GM12892 (cell line): Measurements from ENCODE around the gene PXDC1.
"Not testable (repeated sequence)": the region's sequence is repeated elsewhere in the genome, so short reads cannot be mapped to it uniquely, and the experiment has no call there.

ENCODE experiments used
- DNase-seq: peaks from one replicate; pipeline ENCODE4 v3.0.0; 2011; ENCODE audit not compliant: insufficient read length
- FAIRE-seq: peaks from 2 replicates; lab custom pipeline; 2011; peaks lifted over from hg19 to GRCh38; lab: Jason Lieb, UNC
- POLR2A ChIP-seq: IDR thresholded peaks from 2 replicates; pipeline ENCODE4 v1.6.1; 2011; ENCODE audit warnings: low read depth, low read length, control low read depth
- POLR2AphosphoS5 ChIP-seq: IDR thresholded peaks from 2 replicates; pipeline ENCODE4 v1.6.1; 2011; ENCODE audit warnings: low read depth, low read length, control low read depth
- TAF1 ChIP-seq: IDR thresholded peaks from 2 replicates; pipeline ENCODE4 v1.6.1; 2011; ENCODE audit warnings: low read depth, mild to moderate bottlenecking, control low read depth, low read length, borderline replicate concordance

PXDC1 gene

DNA sequence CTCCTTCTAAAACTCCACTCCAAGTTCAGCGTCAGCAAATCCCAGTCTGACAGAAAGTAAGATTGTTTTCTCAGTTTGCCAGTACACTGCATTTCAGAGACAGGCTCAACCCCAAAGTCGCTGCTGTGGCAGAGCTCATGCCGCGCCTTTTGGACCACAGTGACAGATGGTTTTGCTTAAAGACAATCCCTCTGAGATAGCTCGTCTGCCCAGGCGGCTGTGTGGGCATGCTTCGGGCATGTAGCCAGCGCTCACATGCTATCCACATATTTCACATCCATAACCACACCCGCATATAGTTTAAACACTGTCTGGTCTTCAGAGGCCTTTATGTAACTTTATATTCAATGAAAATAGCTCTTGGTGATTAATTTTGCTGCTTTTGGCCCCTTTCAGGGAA lies 14.7 kb upstream of the PXDC1 start:
- no peak for TF ChIP-seq TAF1
- TF ChIP-seq POLR2A, result no peak
- no peak for TF ChIP-seq POLR2AphosphoS5
- FAIRE-seq (no peak), DNase-seq (no peak)

DNA sequence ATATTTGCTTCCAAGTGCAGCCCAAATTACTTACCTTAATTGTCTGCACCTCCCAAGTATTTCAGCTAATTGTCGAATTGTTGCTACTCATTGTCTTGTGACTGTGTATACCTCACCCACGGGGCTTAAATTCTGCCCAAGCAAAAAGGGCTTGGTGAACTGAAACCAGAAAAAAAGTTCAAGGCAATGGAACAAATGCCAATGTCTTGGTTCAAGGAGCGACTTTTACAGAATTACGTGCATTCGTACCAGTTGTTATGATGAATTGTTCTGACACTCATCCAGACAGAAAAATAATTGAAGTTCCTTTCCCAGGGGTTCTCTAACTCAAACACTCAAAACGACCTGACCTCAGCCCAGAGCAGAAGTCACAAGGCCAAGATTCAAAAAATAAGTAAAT lies 13.9 kb upstream of the PXDC1 start:
- no peak for FAIRE-seq
- TF ChIP-seq TAF1 (no peak), POLR2AphosphoS5 (no peak), POLR2A (no peak)
- DNase-seq, result no peak

DNA sequence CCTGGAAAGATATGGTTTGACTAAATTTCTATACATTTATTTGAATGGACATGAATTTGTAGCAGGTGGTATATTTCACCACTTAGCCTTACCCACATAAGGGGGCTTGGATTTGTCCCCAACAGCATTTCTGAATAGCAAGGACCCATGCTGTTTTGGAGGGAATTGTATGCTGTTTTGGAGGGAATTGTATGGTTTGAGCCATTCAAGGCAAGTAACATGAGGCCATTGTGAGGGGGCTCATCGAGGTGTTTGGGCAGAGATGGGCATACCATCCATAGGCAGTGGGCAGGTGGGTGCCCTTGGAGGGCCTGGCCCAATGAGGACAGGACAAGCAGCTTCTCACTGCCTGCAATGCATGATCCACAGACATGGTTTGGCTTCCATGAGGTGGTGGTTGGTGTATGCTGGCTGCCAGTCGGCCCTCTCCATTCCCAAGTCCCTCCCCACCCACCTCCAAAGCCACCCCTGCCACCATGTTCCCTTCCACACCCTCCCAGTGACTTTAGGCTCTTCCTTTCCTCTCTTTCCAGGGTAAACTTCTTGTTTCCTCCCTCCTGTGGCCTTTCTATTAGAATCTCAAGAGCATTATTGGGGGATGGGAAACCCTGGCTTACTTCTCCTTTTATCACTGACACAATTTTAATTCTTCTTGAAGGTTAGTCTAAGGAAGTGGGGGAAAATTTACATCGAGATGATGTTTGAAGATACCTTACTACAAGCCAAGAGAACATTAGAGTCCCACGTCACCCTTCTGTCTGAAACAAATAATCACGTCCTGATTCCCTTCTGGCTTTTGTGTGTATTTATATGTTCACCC lies 13.2 kb upstream of the PXDC1 start:
- no peak for FAIRE-seq

DNA sequence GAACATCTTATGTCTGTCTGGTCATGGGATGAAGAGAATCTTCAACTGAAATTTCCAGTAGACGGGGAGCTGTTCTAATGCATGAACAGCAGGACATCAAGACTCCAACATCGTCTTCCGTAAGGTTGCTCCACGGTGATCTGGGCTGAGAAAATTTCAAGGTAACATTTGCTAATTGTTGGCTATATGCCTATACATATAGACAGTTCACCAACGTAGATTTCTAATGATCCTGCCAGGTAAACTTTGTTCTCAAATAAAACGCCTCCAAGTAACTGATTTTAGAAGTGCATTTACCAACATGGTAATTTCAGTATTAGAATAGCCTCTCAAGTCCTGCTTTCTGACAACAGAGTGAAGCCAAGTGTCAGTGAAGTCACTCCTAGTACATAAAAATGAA lies 11.3 kb upstream of the PXDC1 start:
- no peak for DNase-seq
- no peak for FAIRE-seq
- TF ChIP-seq POLR2A, result no peak
- no peak for TF ChIP-seq POLR2AphosphoS5
- TF ChIP-seq TAF1, result no peak

More for the DNA sequence above, 13.2 kb upstream of the PXDC1 start:
- DNase-seq, result no peak
- no peak for TF ChIP-seq POLR2AphosphoS5
- no peak for TF ChIP-seq TAF1
- TF ChIP-seq POLR2A, result no peak

DNA sequence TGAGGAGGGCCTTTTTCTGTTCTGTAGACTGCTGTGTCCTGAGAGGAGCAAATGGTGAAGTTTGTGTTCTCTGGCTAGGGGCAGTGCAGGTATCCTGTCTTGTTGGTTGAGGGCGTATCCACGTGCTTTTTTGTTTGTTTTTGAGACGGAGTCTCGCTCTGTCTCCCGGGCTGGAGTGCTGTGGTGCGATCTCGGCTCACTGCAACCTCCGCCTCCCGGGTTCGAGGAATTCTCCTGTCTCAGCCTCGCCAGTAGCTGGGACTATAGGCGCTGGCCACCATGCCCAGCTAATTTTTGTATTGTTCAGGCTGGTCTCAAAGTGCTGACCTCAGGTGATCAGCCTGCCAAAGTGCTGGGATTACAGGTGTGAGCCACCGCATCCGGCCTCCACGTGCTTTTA lies 10.8 kb upstream of the PXDC1 start:
- DNase-seq (no peak), FAIRE-seq (no peak)
- no peak for TF ChIP-seq TAF1
- no peak for TF ChIP-seq POLR2AphosphoS5
- no peak for TF ChIP-seq POLR2A

DNA sequence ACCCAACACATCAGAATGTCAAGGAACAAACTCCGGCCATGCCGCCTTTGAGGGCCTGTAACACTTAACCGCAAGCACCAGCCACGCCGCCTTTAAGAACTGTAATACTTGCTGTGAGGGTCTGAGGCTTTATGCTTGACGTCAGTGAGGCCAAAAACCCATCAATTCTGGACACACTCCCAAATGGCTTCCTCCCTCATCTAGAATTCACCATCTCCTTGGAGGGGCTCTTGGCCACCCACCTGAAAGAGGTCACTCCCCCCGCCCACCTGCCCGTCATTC lies 10.4 kb upstream of the PXDC1 start:
- TF ChIP-seq POLR2AphosphoS5 (no peak), TAF1 (no peak), POLR2A (no peak)
- DNase-seq (no peak), FAIRE-seq (no peak)

DNA sequence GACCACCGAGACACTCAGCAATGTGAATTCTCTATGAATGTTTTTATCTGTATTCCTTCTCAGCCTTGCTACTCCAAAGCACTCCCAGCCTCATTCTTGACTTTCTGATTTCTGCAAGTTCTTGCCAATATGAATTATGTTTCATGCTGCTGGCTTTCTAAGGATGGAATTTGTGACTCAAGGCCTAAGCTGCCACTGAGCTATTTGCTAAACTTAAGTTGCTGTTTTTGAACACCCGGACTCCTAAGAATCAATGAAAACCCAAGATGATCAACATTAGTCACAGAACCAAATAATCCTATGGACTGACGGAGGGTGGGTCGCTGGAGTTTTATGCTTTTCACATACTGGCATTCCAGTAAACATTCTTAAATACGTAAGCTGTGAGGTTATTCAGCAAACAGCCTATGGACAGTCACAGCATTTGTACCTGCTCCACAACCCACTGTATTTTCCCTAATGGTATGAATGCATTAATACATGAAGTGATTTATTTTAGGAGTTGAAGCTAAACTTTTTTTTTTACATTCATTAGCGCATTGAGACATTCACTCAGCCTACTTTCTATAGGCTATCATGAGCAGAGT lies 8.2 kb upstream of the PXDC1 start:
- DNase-seq (no peak), FAIRE-seq (no peak)
- TF ChIP-seq POLR2AphosphoS5 (no peak), POLR2A (no peak), TAF1 (no peak)

DNA sequence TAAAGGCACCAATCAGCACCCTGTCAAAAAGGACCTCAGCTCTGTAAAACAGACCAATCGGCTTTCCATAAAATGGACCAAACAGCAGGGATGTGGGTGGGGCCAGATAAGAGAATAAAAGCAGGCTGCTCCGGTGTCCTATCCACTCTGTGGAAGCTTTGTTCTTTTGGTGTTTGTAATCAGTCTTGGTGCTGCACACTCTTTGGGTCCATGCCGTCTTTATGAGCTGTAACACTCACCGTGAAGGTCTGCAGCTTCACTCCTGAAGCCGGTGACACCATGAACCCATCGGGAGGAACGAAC lies 7.3 kb upstream of the PXDC1 start:
- FAIRE-seq (no peak), DNase-seq (no peak)
- TF ChIP-seq TAF1 (no peak), POLR2AphosphoS5 (no peak), POLR2A (no peak)

DNA sequence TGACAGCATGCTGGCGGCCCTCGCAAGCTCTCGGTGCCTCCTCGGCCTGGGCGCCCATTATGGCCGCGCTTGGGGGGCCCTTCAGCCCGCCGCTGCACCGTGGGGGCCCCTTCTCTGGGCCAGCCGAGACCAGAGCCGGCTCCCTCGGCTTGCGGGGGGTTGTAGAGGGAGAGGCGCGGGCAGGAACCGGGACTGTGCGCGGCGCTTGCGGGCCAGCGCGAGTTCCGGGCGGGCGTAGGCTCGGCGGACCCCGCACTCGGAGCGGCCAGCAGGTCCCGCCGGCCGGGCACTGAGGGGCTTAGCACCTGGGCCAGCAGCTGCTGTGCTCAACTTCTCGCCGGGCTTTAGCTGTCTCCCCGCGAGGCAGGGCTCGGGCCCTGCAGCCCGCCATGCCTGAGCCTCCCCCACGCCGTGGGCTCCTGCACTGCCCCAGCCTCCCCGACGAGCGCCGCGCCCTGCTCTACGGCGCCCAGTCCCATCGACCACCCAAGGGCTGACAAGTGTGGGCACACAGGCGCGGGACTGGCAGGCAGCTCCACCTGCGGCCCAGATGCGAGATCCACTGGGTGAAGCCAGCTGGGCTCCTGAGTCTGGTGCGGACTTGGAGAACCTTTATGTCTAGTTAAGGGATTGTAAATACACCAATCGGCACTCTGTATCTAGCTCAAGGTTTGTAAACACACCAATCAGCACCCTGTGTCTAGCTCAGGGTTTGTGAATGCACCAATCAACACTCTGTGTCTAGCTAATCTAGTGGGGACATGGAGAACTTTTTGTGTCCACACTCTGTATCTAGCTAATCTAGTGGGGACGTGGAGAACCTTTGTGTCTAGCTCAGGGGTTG lies 6.7 kb upstream of the PXDC1 start:
- not testable (repeated sequence) for DNase-seq, FAIRE-seq

DNA sequence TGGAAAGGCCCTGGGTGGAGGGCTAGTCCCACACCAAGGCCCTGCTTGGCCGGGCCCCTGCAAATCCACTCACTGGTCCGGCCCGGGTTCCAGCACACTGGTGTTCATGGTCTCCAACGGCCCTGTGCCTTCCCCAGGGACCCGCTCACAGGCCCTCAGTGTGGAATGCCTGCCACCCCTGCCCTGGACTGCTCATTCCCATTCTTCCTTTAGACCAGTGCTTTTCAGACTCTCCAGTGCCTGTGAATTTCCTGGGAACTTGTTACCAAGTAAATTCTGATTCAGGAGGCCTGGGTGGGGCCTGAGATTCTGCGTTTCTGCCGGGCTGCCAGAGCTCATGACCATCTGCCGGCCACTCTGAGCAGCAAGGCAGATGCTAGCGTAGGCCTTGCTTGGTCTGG lies 5.7 kb upstream of the PXDC1 start:
- TF ChIP-seq TAF1 (no peak), POLR2A (no peak), POLR2AphosphoS5 (no peak)
- FAIRE-seq (no peak), DNase-seq (no peak)

DNA sequence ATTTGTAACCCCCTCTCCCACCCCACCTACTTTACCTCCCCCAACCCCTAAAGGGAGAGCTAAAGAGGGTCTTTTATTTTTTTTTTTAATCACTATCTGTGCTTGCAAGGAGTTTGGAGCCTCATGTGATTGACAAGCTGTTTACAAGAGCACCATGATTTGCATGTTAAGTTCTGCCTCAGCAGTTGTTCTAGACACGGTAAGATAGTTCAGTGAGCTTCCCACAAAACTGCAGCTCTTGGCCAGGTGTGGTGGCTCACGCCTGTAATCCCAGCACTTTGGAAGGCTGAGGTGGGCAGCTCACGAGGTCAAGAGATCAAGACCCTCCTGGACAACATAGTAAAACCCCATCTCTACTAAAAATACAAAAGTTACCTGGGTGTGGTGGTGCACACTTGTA lies 5.0 kb upstream of the PXDC1 start:
- FAIRE-seq, result no peak
- no peak for DNase-seq

More for the DNA sequence above, 5.0 kb upstream of the PXDC1 start:
- TF ChIP-seq POLR2A (no peak), TAF1 (no peak)
